ENCODE results near the gene NACC1.

GRCh38 chr19:13129384-13129783, 11.3 kb downstream of the NACC1 start:
- TF ChIP-seq CTCF (IDR thresholded peaks at IDR 0.05) (no peak), EP300 (IDR thresholded peaks at IDR 0.05) (no peak)
